Activated CD8-positive, alpha-beta memory T cell treated with anti-CD3 and anti-CD28 coated beads for 4 hours (primary cell): ENCODE data around the gene ERN1.

ENCODE experiments used
- DNase-seq, 2 donors: peaks; one replicate each; pipeline ENCODE4 v3.0.0-alpha.2; 2020; ENCODE audit warnings: low read depth in 2 of 2

Gene ERN1

GRCh38 chr17:64005734-64006167 lies 124.2 kb downstream of the ERN1 start:
- DNase-seq = no peak

- no peak for DNase-seq
Measured at GRCh38 chr17:64004903-64005733, 124.8 kb downstream of the ERN1 start.

- DNase-seq = no peak
Measured at GRCh38 chr17:64004218-64004770, 125.7 kb downstream of the ERN1 start.

GRCh38 chr17:64003526-64004121 lies 126.3 kb downstream of the ERN1 start:
- DNase-seq = no peak

- DNase-seq = no peak
Measured at GRCh38 chr17:64002658-64003525, 127.1 kb downstream of the ERN1 start.

- no peak for DNase-seq
Measured at GRCh38 chr17:64001763-64002529, 128.0 kb downstream of the ERN1 start.

GRCh38 chr17:64001091-64001579 lies 128.8 kb downstream of the ERN1 start:
- DNase-seq = no peak

GRCh38 chr17:63999680-64000531 lies 130.0 kb downstream of the ERN1 start:
- no peak for DNase-seq

- no peak for DNase-seq
Measured at GRCh38 chr17:63998721-63999679, 130.9 kb downstream of the ERN1 start.

- peak; percentile 41 for DNase-seq
Measured at GRCh38 chr17:63998050-63998720, 131.8 kb downstream of the ERN1 start, which contains the start of gene PRR29. Gene PRR29 (plus strand): TSS chr17:63998351. CDS start chr17:63998365, 14 bp downstream.

- DNase-seq = no peak
Measured at GRCh38 chr17:63997341-63998048, 132.4 kb downstream of the ERN1 start.

GRCh38 chr17:63996430-63997182 lies 133.3 kb downstream of the ERN1 start:
- no peak for DNase-seq

- DNase-seq = no peak
Measured at GRCh38 chr17:63995626-63996025, 134.3 kb downstream of the ERN1 start.

GRCh38 chr17:63993368-63993985 lies 136.5 kb downstream of the ERN1 start:
- no peak for DNase-seq

- no peak for DNase-seq
Measured at GRCh38 chr17:63991611-63992010, 138.3 kb downstream of the ERN1 start.

- DNase-seq = no peak
Measured at GRCh38 chr17:63989622-63990345, 140.2 kb downstream of the ERN1 start.
